Epithelial cell of proximal tubule (primary cell): ENCODE data around the gene SLC12A6. TPM values are rescaled to one million over a fixed set of nuclear protein-coding genes. Genes with fewer than 3 reads are reported as not detected.
"Not testable (repeated sequence)": the region's sequence is repeated elsewhere in the genome, so short reads cannot be mapped to it uniquely, and the experiment has no call there.

ENCODE experiments used
- DNase-seq: peaks from one replicate; pipeline ENCODE4 v3.0.0-alpha.2; 2011; ENCODE audit warnings: low read depth
- H3K4me3 ChIP-seq: 2 replicates; pipeline ENCODE4 v1.5.1; 2011; ENCODE audit warnings: low read depth, mild to moderate bottlenecking, low read length
- total RNA-seq: library from RNA; depleted of rRNA; stranded (reverse); fragments of >200 nt; gene quantifications from 2 replicates; pipeline ENCODE4 v1.2.3, GENCODE V29; 2015
- TF ChIP-seq, protein P1 (sequence below): conservative IDR thresholded peaks from 2 replicates; pipeline ENCODE4 v1.5.1; 2012; ENCODE audit warnings: low read depth, mild to moderate bottlenecking, low read length

Gene SLC12A6
- total RNA-seq, 1 donor from 2014 or later, result 8.3 TPM

- TF ChIP-seq, protein P1, sequence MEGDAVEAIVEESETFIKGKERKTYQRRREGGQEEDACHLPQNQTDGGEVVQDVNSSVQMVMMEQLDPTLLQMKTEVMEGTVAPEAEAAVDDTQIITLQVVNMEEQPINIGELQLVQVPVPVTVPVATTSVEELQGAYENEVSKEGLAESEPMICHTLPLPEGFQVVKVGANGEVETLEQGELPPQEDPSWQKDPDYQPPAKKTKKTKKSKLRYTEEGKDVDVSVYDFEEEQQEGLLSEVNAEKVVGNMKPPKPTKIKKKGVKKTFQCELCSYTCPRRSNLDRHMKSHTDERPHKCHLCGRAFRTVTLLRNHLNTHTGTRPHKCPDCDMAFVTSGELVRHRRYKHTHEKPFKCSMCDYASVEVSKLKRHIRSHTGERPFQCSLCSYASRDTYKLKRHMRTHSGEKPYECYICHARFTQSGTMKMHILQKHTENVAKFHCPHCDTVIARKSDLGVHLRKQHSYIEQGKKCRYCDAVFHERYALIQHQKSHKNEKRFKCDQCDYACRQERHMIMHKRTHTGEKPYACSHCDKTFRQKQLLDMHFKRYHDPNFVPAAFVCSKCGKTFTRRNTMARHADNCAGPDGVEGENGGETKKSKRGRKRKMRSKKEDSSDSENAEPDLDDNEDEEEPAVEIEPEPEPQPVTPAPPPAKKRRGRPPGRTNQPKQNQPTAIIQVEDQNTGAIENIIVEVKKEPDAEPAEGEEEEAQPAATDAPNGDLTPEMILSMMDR, result peak; percentile 91
- H3K4me3 ChIP-seq, result peak within 1 kb of the TSS; percentile 99
- peak; percentile 77 for DNase-seq
Measured at GRCh38 chr15:34342737-34343575, 5.4 kb upstream of the SLC12A6 start, which contains the start of the genes NOP10 and NUTM1. Gene NOP10 (minus strand): TSS chr15:34343136. CDS start chr15:34343073, 63 bp downstream. Gene NUTM1 (plus strand): TSS chr15:34343315. CDS start chr15:34343697, 382 bp downstream.

DNA sequence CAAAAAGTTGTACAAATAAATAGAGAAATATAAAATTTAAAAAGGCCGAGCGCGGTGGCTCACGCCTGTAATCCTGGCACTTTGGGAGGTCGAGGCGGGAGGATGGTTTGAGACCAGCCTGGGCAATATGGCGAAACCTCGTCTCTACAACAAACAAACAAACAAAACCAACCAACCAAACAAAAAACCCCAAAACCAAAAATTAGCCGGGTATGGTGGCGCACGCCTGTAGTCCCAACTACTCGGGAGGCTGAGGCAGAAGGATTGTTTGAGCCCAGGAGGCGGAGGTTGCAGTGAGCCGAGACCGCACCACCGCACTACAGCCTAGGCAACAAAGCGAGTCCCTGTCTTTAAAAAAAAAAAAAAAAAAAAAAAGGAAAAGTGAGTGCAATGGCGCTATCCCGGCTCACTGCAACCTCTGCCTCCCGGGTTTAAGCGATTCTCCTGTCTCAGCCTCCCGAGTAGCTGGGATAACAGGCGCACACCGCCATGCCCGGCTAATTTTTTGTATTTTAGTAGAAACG is 4.7 kb upstream of the SLC12A6 start:
- not testable (repeated sequence) for DNase-seq
- H3K4me3 ChIP-seq, result peak overlapping the region; percentile 99

DNA sequence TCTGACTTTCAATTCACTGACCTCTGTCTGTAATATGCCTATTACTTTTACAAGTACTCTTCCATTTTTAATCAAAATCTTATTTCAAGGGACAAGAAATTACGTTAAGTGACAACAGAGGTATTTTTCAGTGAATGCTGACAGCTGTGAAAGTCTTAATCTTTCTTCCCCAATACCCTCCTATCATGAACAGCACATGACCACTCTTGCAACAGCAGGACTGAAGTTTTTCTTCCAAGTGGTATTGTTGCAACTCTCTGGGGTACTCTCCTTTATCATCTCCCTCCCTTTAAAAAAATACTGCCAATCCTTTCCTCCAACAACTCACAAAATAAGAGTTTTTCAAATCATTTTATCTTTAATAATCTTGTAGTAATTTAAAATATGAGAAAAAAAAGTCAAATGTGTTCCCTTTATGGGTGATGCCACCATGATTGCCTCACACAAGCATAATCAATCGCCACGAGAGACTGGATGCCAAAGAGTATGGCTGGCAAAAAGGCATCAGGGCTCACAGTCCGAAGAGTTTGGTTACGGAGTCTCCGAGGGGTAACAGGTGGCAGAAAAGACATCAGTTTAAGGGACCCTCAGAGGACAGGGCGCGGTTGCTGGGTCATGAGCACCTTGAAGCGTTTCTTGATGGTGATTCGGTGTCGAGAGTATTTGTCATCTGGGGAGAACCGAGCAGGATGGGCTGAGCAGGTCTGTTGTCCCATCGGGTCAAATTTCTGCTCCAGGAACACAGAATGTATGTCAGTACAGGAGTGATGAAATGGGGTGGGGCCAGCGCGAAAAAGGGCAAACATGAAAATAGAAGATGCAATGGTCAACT is 4.0 kb upstream of the SLC12A6 start:
- DNase-seq, result no peak
- TF ChIP-seq, protein P1, result no peak
- peak overlapping the region; percentile 99 for H3K4me3 ChIP-seq

DNA sequence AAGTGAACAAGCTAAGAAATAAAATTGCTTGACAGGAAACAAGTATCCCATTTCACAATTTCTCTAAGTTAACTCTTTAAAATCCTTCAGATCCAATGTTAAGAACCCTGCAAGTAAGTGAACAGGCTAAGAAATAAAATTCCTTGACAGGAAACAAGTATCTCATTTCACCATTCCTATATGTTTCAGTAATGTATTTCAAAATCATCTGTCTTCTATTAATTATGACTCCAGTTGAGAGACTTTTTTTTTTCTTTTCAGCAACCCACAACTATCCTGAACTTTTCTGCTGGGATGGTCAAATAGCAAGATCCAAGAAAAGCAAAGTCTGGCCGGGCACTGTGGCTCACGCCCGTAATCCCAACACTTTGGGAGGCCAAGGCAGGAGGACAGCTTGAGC is 2.4 kb upstream of the SLC12A6 start:
- TF ChIP-seq, protein P1, result no peak
- H3K4me3 ChIP-seq, result no peak overlapping the region

DNA sequence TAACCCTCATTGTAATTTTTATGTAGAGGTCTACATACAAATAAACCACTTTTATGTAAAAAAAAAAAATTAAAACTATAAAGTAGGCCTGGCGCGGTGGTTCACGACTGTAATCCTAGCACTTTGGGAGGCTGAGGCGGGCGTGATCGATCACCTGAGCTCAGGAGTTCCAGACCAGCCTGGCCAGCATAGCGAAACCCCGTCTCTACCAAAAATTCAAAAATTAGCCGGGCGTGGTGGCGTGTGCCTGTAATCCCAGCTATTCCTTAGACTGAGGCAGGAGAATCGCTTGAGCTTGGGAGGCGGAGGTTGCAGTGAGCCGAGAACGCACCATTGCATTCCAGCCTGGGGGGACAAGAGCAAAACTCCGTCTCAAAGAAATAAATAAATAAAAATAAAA is 766 bp upstream of the SLC12A6 start:
- no peak for DNase-seq
- TF ChIP-seq, protein P1, result no peak
- H3K4me3 ChIP-seq, result peak overlapping the region; percentile 93

More for the DNA sequence above, 2.4 kb upstream of the SLC12A6 start:
- DNase-seq, result no peak

- TF ChIP-seq, protein P1, result no peak
- DNase-seq, result no peak
- H3K4me3 ChIP-seq, result peak overlapping the region; percentile 93
Measured at GRCh38 chr15:34336991-34337556, 507 bp downstream of the SLC12A6 start.
